GF-D8 (cell line): ENCODE results near the gene OLFML2A.
A peak's percentile ranks its signal among the peaks of the same experiment; 100 is the strongest.
"Not testable (repeated sequence)": the region's sequence is repeated elsewhere in the genome, so short reads cannot be mapped to it uniquely, and the experiment has no call there.

Experiments used
- DNase-seq: peaks from one replicate; lab custom pipeline; 2025; lab: John Stamatoyannopoulos, UW

OLFML2A gene

GRCh38 chr9:124761196-124761595 lies 15.7 kb upstream of the OLFML2A start:
- DNase-seq, result no peak

- peak; percentile 45 for DNase-seq
These were observed 15.2 kb upstream of the OLFML2A start for GRCh38 chr9:124761710-124762109.

DNA sequence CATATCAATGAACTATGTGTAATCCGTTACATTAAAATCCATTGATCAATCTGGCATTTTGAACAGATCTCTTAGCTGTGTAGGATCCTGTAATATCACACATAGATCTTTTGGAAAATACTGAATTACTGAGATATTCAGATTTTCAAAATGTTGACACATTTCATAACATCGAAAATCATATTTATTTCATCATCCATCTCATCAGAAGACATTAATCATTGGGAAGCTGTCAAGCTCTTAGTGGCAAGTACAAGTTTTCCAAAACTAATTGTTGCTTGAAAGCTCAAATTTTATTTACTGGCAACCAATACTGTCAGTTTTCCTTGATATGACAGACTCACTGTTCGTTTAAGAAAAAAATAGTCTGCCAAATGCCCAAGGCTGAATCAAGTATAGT lies 14.3 kb upstream of the OLFML2A start:
- no peak for DNase-seq

- DNase-seq, result no peak
These were observed 12.0 kb upstream of the OLFML2A start for GRCh38 chr9:124764774-124765438.

DNA sequence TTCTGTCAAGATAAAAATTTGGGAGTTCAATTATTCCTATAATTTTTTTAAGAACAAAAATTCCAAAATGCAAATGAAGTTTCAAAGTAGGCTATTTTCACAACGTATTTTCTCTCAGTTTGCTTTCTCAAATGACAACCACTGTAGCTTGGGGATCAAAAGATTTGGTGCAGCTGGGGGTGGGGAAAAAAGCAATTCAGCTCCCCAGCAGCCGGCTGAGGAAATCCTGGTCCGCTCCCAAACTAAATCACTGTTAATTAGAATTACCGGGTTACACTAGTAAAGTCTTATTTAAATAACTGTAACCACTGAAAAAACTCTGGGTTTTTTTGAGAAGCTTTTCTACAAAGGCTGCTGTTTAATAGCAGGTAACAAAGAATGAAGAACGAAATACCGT lies 11.5 kb upstream of the OLFML2A start:
- DNase-seq, result no peak

- no peak for DNase-seq
These were observed 10.6 kb upstream of the OLFML2A start for GRCh38 chr9:124766326-124766725.

DNA sequence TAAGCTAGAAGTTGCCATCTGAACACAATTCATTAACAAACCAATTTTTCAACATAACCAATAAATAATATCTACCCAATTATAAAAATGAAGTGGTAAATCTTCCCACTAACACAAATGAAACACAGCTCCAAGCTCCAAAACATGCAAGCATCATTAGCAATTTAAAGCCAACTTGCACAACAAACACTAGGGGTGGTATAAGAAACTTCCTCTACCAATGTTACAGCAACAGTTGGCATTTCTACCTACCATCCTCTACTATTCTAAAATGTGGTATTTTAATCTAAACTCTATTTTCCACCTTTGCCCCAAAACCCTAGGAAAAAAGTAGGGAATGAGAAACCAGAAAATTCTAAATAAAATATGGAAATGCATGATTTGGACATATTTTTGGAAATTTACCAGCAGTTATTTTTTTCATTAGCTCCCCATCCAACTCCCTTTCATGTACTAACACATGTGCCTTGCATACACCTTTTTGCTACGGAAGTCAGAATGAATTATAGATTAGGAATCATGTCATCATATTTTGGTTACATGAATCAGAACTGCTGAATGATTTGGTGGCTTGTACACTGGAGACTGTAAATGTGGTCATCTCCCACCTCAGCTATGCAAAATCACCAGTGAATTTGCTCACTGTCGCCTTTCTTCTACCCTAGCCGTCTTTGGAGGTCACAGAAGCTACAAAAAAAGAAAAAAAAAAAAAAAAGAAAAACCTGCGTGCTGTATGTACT lies 9.9 kb upstream of the OLFML2A start:
- DNase-seq, result peak; percentile 30

GRCh38 chr9:124767821-124768220 lies 9.1 kb upstream of the OLFML2A start:
- DNase-seq, result no peak

DNA sequence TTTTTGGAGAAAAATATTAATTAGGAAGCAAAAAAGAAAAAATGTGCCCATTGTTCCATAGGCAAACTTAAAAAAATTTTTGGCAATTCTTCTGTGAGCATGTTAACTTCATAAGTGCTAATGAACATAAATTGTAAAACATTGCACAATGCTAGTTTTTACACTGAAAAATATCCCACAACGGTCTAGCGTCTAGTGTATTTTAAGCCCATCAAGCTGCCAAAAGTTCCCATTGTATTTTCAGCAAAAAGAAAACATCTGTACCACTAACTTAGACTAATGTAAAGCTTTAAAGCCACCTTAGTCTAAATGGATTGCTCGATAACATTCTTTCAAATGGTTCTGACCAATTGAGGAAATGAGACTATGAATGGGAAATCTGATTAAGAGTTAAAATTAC lies 8.6 kb upstream of the OLFML2A start:
- DNase-seq, result no peak

GRCh38 chr9:124768750-124769548 lies 8.0 kb upstream of the OLFML2A start:
- no peak for DNase-seq

DNA sequence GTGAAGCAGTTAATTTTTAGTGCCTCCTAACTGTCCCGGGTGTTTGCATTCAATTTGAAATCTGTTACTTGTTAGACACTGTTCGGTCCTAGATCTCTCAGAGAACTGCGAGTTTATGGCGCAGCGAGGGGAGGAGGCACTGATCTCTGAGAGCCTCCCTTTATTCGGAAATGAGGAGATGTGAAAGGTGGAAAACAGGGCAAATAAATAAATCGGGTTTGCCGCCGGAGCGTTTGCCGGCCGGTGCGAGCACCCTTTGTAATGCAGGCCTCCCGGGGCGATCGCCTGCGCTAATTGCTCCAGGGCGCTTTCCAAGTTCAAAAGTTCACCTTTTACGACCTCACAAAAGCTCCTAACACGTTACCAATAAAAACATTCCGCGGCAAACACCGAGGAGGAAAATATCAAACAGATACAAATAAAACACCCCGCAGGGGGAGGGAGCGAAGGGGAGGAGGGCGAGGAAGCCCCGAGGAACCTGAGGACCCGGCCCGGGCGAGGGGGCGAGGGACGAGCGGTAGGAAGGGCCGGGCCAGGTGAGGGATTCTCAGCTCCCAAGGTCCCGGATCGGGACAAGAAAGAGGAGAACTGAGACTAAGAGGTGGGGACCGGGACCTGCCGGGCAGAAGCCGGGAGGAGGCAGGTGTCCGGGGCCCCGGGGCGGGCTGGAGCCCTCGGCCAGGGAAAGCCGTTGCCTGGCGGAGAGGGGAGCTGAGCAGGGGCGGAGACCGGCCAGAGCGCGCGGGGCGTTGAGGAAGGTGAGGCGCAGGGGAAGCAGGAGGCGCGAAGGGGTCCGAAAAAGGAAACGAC lies 7.2 kb upstream of the OLFML2A start:
- no peak for DNase-seq

GRCh38 chr9:124770359-124771020 lies 6.4 kb upstream of the OLFML2A start:
- no peak for DNase-seq

GRCh38 chr9:124771021-124771866 lies 5.7 kb upstream of the OLFML2A start, which contains the start of gene NR6A1:
Gene NR6A1 (minus strand): TSS chr9:124771311.
- peak; percentile 88 for DNase-seq

DNA sequence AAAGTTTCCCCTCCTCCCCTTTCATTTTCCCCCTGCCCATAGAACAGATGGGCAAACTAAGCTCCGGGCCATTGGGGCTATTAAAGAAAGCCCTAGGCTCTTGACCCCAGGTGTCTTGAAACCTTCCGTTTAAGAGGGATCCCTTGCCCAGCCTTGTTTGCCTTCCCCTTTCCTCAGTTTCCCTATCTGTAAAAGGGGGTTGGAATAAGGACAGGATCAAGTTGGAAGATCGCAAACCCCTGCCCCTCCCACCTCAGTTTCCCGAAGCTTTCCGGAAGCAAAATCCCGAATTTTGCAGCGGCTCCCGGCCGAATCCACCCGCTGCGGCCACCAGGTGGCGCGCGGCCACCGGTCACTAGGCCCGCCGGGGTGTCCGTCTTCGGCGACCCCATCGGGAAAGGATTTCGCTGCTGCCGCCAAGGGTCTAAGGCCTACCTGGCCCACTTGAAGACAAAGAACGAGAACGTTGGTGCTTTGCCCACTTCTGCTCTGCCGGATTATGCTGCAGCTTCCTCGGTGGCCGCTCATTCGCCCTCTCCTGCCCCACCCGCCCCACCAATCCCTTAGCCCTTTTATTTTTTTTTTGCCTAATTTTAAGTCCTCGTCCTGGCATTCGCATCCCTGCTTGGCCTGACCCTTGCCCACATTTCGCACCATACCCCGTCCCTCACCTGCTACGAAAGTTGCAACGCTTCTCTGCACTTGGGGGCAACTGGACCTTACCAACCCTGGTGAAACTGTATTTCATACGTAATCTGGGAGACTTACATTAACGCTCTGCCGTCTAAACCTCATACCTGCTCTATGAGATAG lies 4.9 kb upstream of the OLFML2A start:
- DNase-seq, result no peak

- not testable (repeated sequence) for DNase-seq
These were observed 4.1 kb upstream of the OLFML2A start for GRCh38 chr9:124772877-124773276.

DNA sequence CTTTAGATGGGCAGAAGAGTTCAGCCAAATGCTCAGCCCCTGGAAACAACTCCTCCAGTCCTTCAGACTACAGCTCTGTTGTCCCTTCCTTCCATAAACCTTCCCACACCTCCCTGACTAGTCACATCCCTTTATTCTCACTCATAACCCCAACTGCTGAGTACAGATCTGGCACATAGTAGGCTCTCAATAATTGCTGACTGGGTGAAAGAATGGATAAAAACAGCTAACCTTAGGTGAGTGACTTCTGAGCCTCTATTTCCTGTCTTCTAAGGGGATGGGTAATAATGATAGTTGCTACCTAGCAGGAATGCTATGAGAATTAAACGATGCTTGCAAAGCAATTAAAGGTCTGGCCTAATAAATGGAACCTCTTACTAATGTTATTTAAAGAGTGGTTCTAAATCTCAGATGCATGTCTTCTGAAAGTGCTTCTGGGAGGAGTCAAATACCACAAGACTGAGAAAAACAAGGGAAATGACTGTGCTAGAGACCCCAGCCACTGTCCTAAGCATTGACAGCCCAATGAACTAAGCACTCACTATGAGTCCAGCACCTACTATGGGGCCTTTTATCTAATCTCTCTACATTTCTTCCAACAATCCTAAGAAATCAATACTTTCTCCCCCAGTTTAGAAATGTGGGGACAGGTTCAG lies 3.3 kb upstream of the OLFML2A start:
- no peak for DNase-seq

DNA sequence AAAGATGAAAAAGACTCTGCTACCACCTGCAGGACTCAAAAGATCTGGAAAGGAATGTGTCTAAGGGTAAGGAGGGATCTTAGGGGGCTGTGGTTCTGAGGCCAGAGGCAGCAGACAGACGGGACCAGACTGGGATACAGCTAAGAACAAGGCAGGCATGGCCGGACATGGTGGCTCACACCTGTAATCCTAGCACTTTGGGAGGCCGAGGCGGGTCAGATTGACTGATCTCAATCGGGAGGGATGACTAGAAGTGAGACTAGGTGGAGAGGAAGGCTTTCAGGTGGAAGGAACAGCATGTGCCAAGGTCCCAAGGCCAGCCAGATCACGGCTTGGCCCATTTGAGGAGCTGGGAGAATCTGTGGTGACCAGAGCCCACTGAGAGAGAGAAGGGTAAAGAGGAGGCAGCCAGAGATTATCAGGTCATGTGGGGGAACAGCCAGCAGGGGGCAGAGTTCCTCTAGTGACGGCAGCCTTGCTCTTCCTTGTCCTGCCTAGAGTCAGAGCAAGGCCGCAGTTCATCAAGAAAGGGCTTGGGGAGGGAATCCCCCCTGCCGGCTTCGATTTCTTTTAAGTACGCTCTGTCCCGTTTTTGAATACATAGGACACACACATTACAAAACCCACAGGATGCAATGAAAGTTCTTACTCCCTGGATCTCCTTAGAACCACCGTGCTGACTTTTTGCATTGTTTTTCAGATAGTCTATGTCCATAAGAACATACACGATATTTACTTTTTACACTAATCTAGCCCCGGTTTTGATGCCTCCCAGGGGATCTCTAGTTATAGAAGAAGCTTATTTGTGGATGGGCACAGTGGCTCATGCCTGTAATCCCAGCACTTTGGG lies 2.6 kb upstream of the OLFML2A start:
- peak; percentile 46 for DNase-seq

DNA sequence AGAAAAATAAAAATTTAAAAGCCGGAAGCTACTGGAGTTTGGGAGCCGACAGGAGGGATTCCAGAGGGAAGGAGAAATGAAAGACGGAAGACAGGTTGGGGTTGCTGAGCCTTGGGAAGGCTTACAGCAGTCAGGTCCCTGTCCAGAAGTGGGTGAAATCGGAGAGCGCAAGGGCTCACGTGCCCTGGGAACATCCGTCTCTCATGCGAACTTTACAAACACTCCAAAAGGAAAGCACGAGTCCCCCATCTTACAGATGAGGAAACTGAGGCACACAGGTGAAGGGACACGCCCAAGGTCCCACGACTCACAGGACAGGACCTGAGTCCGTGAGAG lies 347 bp upstream of the OLFML2A start:
- no peak for DNase-seq
